WTC11 (cell line): Measurements from ENCODE around the gene PACSIN1. TPM values are rescaled to one million over a fixed set of nuclear protein-coding genes. Genes with fewer than 3 reads are reported as not detected.

ENCODE experiments used
- ATAC-seq: fragments of 200-7000 bp; cut with Tn5 transposase; 2 replicates; pipeline ENCODE4 v1.10.0; 2021; ENCODE audit warnings: mild to moderate bottlenecking, moderate library complexity
- CTCF ChIA-PET: fragments of 300-600 bp; sonication (Branson Sonifier 250); formaldehyde crosslinking; loops from one replicate; lab custom pipeline; 2021; ENCODE audit warnings: antibody characterized with exemption; lab: Charles Lee
- POLR2A ChIA-PET: fragments of 350-600 bp; sonication (Branson Sonifier 250); formaldehyde crosslinking; loops from one replicate; lab custom pipeline; 2021; ENCODE audit warnings: antibody characterized with exemption; lab: Charles Lee
- DNase-seq: peaks from one replicate; pipeline ENCODE4 v3.0.0; 2021; ENCODE audit warnings: low spot score
- H3K27ac Mint-ChIP-seq: 2 replicates; pipeline ENCODE4 v1.8.0; 2021; ENCODE audit warnings: mixed read lengths
- H3K27me3 Mint-ChIP-seq: 2 replicates; pipeline ENCODE4 v1.8.0; 2021; ENCODE audit warnings: low read depth, mild to moderate bottlenecking, moderate library complexity, mixed read lengths
- H3K36me3 Mint-ChIP-seq: 2 replicates; pipeline ENCODE4 v1.8.0; 2021; ENCODE audit warnings: mixed read lengths
- H3K4me1 Mint-ChIP-seq: 2 replicates; pipeline ENCODE4 v1.8.0; 2022; ENCODE audit warnings: mixed read lengths
- H3K4me3 Mint-ChIP-seq: 2 replicates; pipeline ENCODE4 v1.8.0; 2021; ENCODE audit warnings: mild to moderate bottlenecking, moderate library complexity, mixed read lengths
- H3K9me3 Mint-ChIP-seq: 2 replicates; pipeline ENCODE4 v1.8.0; 2021; ENCODE audit warnings: mixed read lengths
- ATF1 ChIP-seq: sonication (generic); formaldehyde crosslinking; IDR thresholded peaks from 2 replicates; pipeline ENCODE4 v1.8.1; 2023; ENCODE audit warnings: mild to moderate bottlenecking, moderate library complexity, missing genetic modification reagents
- CBFB ChIP-seq: sonication (generic); formaldehyde crosslinking; IDR thresholded peaks from 2 replicates; pipeline ENCODE4 v1.8.1; 2022; ENCODE audit warnings: mild to moderate bottlenecking, low read depth, missing genetic modification reagents
- ELF4 ChIP-seq: sonication (generic); formaldehyde crosslinking; IDR thresholded peaks from 2 replicates; pipeline ENCODE4 v1.8.1; 2022; ENCODE audit warnings: low read depth, mild to moderate bottlenecking, moderate library complexity, missing genetic modification reagents
- FOXP1 ChIP-seq: sonication (generic); formaldehyde crosslinking; IDR thresholded peaks from 2 replicates; pipeline ENCODE4 v1.8.0; 2022; ENCODE audit warnings: missing genetic modification reagents, mild to moderate bottlenecking, moderate library complexity, borderline replicate concordance
- GABPB1 ChIP-seq: sonication (generic); formaldehyde crosslinking; IDR thresholded peaks from 2 replicates; pipeline ENCODE4 v1.8.1; 2023; ENCODE audit warnings: mild to moderate bottlenecking, missing genetic modification reagents
- GTF2I ChIP-seq: fragments of 250-450 bp; sonication (Bioruptor Pico); conservative IDR thresholded peaks from 2 replicates; pipeline ENCODE4 v1.4.0; 2021; ENCODE audit warnings: mild to moderate bottlenecking
- IRF2 ChIP-seq: sonication (generic); formaldehyde crosslinking; IDR thresholded peaks from 2 replicates; pipeline ENCODE4 v1.8.0; 2022; ENCODE audit warnings: low read depth, missing genetic modification reagents, borderline replicate concordance
- MXD4 ChIP-seq: fragments of 250-450 bp; sonication (Bioruptor Pico); IDR thresholded peaks from 2 replicates; pipeline ENCODE4 v1.8.0; 2021; ENCODE audit warnings: mild to moderate bottlenecking, moderate library complexity, borderline replicate concordance
- MYBL2 ChIP-seq: sonication (generic); formaldehyde crosslinking; IDR thresholded peaks from 2 replicates; pipeline ENCODE4 v1.8.1; 2023; ENCODE audit warnings: mild to moderate bottlenecking, moderate library complexity, missing genetic modification reagents
- NFATC4 ChIP-seq: fragments of 250-450 bp; sonication (Bioruptor Pico); IDR thresholded peaks from 2 replicates; pipeline ENCODE4 v1.9.0; 2021; ENCODE audit warnings: mild to moderate bottlenecking
- NR1H2 ChIP-seq: sonication (generic); formaldehyde crosslinking; IDR thresholded peaks from 2 replicates; pipeline ENCODE4 v1.9.0; 2021; ENCODE audit warnings: mild to moderate bottlenecking, moderate library complexity, missing genetic modification reagents
- NR2C2 ChIP-seq: sonication (generic); formaldehyde crosslinking; IDR thresholded peaks from 2 replicates; pipeline ENCODE4 v1.8.0; 2022; ENCODE audit warnings: mild to moderate bottlenecking, missing genetic modification reagents
- NR3C1 ChIP-seq: sonication (generic); formaldehyde crosslinking; conservative IDR thresholded peaks from 2 replicates; pipeline ENCODE4 v1.8.1; 2023; ENCODE audit warnings: low read depth, mild to moderate bottlenecking, missing genetic modification reagents
- OVOL2 ChIP-seq: fragments of 250-450 bp; sonication (Bioruptor Pico); IDR thresholded peaks from 2 replicates; pipeline ENCODE4 v1.9.0; 2021; ENCODE audit warnings: mild to moderate bottlenecking, borderline replicate concordance
- SOX15 ChIP-seq: fragments of 250-450 bp; sonication (Bioruptor Pico); IDR thresholded peaks from 2 replicates; pipeline ENCODE4 v1.9.0; 2021; ENCODE audit warnings: mild to moderate bottlenecking
- SP1 ChIP-seq: sonication (generic); formaldehyde crosslinking; conservative IDR thresholded peaks from 2 replicates; pipeline ENCODE4 v1.8.1; 2022; ENCODE audit warnings: missing genetic modification reagents
- TEAD4 ChIP-seq: sonication (generic); formaldehyde crosslinking; IDR thresholded peaks from 2 replicates; pipeline ENCODE4 v1.8.0; 2022; ENCODE audit warnings: mild to moderate bottlenecking, missing genetic modification reagents
- ZNF232 ChIP-seq: sonication (generic); formaldehyde crosslinking; IDR thresholded peaks from 2 replicates; pipeline ENCODE4 v1.8.0; 2022; ENCODE audit warnings: mild to moderate bottlenecking, missing genetic modification reagents
- total RNA-seq: library from RNA; stranded (reverse); gene quantifications from 3 replicates; pipeline ENCODE4 v1.2.3, GENCODE V29; 2021
- TF ChIP-seq, protein P1 (sequence below): fragments of 250-450 bp; sonication (Bioruptor Pico); IDR thresholded peaks from 2 replicates; pipeline ENCODE4 v2.1.2; 2022; ENCODE audit warnings: mild to moderate bottlenecking, moderate library complexity
- TF ChIP-seq, protein P2 (sequence below): sonication (generic); formaldehyde crosslinking; IDR thresholded peaks from 2 replicates; pipeline ENCODE4 v1.8.0; 2022; ENCODE audit warnings: mild to moderate bottlenecking, missing genetic modification reagents
- TF ChIP-seq, protein P3 (sequence below): sonication (generic); formaldehyde crosslinking; conservative IDR thresholded peaks from 2 replicates; pipeline ENCODE4 v1.8.1; 2023; ENCODE audit warnings: mild to moderate bottlenecking, low read depth, missing genetic modification reagents, moderate library complexity
- TF ChIP-seq, protein P4 (sequence below): sonication (generic); formaldehyde crosslinking; IDR thresholded peaks from 2 replicates; pipeline ENCODE4 v1.8.1; 2022; ENCODE audit warnings: low read depth, missing genetic modification reagents, borderline replicate concordance
- TF ChIP-seq, protein P5 (sequence below): sonication (generic); formaldehyde crosslinking; IDR thresholded peaks from 2 replicates; pipeline ENCODE4 v1.8.0; 2022; ENCODE audit warnings: mild to moderate bottlenecking, missing genetic modification reagents

Gene PACSIN1
- total RNA-seq, 1 experiment from 2014 or later: 12.6 TPM

DNA sequence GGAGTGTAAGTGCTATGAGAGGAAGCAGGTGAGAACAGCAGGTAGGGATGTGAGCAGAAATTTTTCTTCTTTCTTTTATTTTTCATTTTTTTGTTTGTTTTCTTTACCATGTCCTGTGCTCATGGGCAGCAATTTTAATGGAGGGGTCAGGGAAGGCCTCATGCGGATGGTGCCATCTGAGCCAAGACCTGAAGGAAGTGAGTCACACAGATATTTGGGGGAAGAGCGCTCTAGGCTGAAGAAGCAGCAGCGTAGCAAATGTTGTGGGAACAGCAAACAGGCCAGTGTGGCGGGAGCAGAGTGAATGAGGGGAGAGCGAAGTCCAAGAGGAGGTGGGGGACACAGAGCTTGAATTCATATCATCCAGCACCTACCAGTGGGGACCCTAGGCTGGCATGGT is 77.5 kb downstream of the PACSIN1 start:
- Mint-ChIP-seq H3K27ac (peak overlapping the region; percentile 16; the same call in 1 of the 2 replicates), H3K36me3 (no peaks in the 10 kb centered on the region), H3K9me3 (no peaks in the 10 kb centered on the region), H3K4me1 (0 out of 2 replicates have a peak, but pooled peaks cover 2% of the 10 kb centered on the region), H3K27me3 (no peaks in the 10 kb centered on the region), H3K4me3 (no peak overlapping the region)
- DNase-seq (no peak), ATAC-seq (no peak)
- ChIA-PET CTCF (interaction anchor here (1.5 kb wide), 1 partner anchor 66 kb away, joined by 4 read pairs; no protein-coding TSS in a partner anchor), POLR2A (interaction anchor here (0.6 kb wide), 1 partner anchor 117 kb away, joined by 3 read pairs; the partner anchor contains the start of gene RPS10)
- TF ChIP-seq MYBL2 (CRISPR knock-in tag) (no peak), ELF4 (no peak), GTF2I (CRISPR knock-in tag) (no peak), FOXP1 (CRISPR knock-in tag) (no peak)
- TF ChIP-seq, protein P1, sequence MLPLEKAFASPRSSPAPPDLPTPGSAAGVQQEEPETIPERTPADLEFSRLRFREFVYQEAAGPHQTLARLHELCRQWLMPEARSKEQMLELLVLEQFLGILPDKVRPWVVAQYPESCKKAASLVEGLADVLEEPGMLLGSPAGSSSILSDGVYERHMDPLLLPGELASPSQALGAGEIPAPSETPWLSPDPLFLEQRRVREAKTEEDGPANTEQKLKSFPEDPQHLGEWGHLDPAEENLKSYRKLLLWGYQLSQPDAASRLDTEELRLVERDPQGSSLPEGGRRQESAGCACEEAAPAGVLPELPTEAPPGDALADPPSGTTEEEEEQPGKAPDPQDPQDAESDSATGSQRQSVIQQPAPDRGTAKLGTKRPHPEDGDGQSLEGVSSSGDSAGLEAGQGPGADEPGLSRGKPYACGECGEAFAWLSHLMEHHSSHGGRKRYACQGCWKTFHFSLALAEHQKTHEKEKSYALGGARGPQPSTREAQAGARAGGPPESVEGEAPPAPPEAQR: no peak
- TF ChIP-seq, protein P2, sequence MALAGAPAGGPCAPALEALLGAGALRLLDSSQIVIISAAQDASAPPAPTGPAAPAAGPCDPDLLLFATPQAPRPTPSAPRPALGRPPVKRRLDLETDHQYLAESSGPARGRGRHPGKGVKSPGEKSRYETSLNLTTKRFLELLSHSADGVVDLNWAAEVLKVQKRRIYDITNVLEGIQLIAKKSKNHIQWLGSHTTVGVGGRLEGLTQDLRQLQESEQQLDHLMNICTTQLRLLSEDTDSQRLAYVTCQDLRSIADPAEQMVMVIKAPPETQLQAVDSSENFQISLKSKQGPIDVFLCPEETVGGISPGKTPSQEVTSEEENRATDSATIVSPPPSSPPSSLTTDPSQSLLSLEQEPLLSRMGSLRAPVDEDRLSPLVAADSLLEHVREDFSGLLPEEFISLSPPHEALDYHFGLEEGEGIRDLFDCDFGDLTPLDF (CRISPR knock-in tag): no peak

DNA sequence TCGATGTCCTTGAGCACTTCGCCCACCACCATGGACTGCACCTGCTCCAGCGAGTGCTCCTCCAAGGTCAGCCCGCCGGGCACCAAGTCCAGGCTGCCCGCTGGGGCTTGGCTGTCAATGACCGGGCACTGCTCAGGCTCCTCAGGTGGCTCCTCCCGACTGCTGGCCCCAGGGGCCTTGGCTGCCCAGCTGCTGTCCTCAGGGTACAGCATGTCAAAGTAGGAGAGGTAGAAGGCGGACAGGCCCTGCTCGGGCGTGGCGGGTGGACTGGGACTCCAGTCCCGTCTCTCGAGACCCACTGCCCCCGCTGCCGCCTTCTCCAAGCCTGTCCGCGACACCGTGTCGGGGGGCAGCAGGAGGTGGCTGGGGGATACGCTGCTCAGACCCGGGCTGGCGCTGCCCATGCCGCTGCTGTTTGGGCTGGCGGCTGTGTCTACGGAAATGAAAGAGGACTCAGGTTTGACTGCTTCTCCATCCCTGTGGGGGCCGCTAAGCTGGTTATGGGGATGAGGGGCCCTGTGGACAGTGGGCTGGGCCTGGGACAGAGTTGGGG is 78.3 kb downstream of the PACSIN1 start:
- no peaks in the 10 kb centered on the region for H3K9me3 Mint-ChIP-seq

More for the DNA sequence above, 78.3 kb downstream of the PACSIN1 start:
- DNase-seq: no peak
- H3K4me3 Mint-ChIP-seq: no peak overlapping the region
- no peaks in the 10 kb centered on the region for H3K36me3 Mint-ChIP-seq
- 0 out of 2 replicates have a peak, but pooled peaks cover 2% of the 10 kb centered on the region for H3K4me1 Mint-ChIP-seq
- no peaks in the 10 kb centered on the region for H3K27me3 Mint-ChIP-seq
- TF ChIP-seq, protein P3, sequence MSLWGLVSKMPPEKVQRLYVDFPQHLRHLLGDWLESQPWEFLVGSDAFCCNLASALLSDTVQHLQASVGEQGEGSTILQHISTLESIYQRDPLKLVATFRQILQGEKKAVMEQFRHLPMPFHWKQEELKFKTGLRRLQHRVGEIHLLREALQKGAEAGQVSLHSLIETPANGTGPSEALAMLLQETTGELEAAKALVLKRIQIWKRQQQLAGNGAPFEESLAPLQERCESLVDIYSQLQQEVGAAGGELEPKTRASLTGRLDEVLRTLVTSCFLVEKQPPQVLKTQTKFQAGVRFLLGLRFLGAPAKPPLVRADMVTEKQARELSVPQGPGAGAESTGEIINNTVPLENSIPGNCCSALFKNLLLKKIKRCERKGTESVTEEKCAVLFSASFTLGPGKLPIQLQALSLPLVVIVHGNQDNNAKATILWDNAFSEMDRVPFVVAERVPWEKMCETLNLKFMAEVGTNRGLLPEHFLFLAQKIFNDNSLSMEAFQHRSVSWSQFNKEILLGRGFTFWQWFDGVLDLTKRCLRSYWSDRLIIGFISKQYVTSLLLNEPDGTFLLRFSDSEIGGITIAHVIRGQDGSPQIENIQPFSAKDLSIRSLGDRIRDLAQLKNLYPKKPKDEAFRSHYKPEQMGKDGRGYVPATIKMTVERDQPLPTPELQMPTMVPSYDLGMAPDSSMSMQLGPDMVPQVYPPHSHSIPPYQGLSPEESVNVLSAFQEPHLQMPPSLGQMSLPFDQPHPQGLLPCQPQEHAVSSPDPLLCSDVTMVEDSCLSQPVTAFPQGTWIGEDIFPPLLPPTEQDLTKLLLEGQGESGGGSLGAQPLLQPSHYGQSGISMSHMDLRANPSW (CRISPR knock-in tag): no peak
- TF ChIP-seq IRF2 (CRISPR knock-in tag): no peak
- no peak for TF ChIP-seq NR3C1 (CRISPR knock-in tag)
- TF ChIP-seq MXD4 (CRISPR knock-in tag): no peak
- TF ChIP-seq GABPB1 (CRISPR knock-in tag): no peak
- no peak for TF ChIP-seq CBFB (CRISPR knock-in tag)
- TF ChIP-seq TEAD4 (CRISPR knock-in tag): no peak
- TF ChIP-seq SOX15: no peak
- TF ChIP-seq, protein P4, sequence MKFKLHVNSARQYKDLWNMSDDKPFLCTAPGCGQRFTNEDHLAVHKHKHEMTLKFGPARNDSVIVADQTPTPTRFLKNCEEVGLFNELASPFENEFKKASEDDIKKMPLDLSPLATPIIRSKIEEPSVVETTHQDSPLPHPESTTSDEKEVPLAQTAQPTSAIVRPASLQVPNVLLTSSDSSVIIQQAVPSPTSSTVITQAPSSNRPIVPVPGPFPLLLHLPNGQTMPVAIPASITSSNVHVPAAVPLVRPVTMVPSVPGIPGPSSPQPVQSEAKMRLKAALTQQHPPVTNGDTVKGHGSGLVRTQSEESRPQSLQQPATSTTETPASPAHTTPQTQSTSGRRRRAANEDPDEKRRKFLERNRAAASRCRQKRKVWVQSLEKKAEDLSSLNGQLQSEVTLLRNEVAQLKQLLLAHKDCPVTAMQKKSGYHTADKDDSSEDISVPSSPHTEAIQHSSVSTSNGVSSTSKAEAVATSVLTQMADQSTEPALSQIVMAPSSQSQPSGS: no peak
- TF ChIP-seq ZNF232: no peak
- TF ChIP-seq NR1H2 (CRISPR knock-in tag): no peak
- no peak for TF ChIP-seq OVOL2 (CRISPR knock-in tag)
- TF ChIP-seq NR2C2 (CRISPR knock-in tag): no peak
- TF ChIP-seq ATF1 (CRISPR knock-in tag): no peak
- no peak for TF ChIP-seq GTF2I (CRISPR knock-in tag)
- TF ChIP-seq, protein P5, sequence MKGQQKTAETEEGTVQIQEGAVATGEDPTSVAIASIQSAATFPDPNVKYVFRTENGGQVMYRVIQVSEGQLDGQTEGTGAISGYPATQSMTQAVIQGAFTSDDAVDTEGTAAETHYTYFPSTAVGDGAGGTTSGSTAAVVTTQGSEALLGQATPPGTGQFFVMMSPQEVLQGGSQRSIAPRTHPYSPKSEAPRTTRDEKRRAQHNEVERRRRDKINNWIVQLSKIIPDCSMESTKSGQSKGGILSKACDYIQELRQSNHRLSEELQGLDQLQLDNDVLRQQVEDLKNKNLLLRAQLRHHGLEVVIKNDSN (CRISPR knock-in tag): no peak
- no peak for TF ChIP-seq NFATC4
- TF ChIP-seq, protein P1: no peak
- TF ChIP-seq SP1 (CRISPR knock-in tag): no peak
- ATAC-seq: no peak
- ChIA-PET POLR2A (interaction anchor here (0.6 kb wide), 1 partner anchor 125 kb away, joined by 4 read pairs; no protein-coding TSS in a partner anchor), CTCF (interaction anchor here (0.9 to 1.5 kb wide), 2 partner anchors 16 to 65 kb away, joined by 4 read pairs; no protein-coding TSS in a partner anchor)
- H3K27ac Mint-ChIP-seq: no peak overlapping the region
